GM18861 (cell line): ENCODE results near the gene ZNF584.
A peak's percentile ranks its signal among the peaks of the same experiment; 100 is the strongest.
"Not testable (repeated sequence)": the region's sequence is repeated elsewhere in the genome, so short reads cannot be mapped to it uniquely, and the experiment has no call there.

Experiments used
- ATAC-seq: cut with Tn5 transposase; IDR thresholded peaks from one replicate; pipeline ENCODE4 v1.9.1; 2021; ENCODE audit not compliant: unreplicated experiment

The ZNF584 gene

DNA sequence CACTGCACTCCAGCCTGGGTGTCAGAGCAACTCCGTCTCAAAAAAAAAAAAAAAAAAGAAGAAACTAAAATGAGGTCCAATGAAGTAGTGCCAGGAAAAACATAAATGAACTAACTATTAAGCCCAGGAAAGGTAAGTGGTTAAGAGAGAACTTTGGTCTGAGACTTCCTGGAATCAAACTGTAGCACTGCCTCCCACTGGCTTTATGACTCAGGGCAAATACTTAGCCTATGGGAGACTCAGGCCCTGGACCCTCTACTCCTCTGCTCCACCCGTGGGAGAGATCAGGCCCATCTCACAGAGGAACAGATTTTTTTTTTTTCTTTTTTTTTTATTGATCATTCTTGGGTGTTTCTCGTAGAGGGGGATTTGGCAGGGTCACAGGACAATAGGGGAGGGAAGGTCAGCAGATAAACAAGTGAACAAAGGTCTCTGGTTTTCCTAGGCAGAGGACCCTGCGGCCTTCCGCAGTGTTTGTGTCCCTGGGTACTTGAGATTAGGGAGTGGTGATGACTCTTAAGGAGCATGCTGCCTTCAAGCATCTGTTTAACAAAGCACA is 4.5 kb upstream of the ZNF584 start:
- not testable (repeated sequence) for ATAC-seq

DNA sequence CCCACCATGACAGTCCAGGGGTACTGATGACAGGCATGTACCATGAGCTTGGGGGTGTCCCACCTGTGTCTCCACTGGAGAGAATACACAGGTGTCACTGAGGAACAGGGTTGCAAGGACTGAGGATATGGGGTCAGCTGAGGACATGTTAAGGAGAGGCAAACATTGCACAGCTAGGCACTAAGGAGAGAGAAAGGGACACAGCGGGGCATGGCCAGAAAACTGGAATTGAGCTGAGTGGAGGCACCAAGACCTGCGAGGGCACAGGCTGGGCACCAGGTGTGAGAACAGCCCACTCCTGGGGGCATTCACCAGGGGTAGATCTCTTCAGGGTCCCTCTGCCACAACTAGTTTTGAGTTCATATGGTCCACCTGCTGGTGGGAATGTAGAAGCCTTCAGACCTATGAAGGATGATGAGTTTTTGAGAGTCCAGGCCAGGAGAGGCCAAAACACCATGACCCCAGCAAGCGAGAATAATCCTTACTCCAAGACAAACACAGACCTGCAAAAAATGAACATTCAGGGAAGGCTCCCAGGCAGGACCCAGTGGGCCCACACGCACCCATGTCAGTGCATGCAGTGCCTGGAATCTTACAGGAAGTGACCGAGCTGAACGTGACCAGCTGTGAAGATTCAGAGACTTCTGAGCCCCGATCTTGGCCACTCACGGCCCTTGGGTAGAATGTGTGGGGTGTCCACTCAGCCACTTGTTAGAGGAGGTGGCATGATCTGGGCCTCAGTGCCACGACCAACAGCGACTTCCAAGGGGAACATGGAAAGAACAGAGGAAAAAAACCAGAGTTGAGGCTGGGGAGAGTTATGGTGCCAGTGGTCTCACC is 1.4 kb upstream of the ZNF584 start:
- ATAC-seq: no peak

DNA sequence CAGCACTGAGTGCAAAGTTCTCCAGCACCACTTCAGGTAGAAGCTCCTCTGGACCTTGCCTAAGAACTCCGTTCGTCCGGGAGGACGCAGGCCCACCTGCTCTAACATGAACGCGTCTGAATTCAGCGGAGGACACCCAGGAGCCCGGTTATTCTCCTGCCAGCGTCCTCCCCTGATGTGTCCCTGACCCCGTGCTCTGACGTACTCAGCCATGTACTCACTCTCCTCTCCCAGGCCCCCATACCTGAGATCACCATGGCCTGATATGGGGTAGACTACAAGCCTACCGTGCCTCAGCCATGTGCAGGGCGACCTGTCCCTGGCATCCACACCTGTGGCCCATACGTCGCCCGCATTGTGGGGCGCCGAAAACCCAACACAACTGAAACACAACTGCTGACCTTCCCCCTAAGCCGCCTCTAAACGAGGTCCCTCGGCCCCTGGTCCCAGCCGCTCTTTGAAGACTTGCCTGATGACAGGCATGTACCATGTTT is 744 bp upstream of the ZNF584 start:
- ATAC-seq: no peak

DNA sequence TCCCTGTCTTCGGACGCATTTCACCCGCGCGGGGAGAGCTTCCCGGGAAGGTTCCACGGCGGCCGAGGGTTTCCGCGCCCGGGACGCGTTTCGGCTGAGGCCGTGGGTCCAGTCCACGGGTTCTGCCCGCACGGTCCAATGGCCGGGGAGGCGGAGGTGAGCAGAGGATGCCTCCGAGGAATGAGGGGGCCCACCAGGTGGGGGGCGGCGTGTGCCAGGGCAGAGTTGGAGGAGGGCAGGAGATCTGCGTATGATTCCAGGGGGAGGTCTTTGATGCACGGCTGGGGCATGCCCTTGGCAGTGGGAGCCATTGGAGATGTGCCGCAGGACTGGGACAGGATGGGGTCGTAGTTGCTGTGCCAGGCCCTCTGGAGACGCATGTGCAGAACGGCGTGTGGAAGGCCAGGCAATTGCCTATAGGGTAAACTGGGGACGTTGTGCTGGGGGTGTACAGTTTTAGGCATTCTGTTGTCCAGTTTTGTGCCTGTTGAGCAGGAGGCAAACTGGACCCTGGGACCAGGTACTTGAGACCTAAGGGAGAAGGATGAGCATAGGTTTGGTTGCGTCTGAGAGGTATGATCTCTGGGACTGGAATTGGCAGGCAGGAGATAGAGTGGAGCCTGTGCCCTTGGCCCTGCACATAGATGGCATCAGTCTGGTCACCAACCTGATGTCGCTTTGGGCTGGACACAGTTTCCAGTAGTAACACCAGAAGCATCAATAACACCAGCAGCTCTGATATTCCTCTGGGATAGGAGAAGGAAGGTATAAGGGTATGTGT is 751 bp downstream of the ZNF584 start:
- no peak for ATAC-seq

DNA sequence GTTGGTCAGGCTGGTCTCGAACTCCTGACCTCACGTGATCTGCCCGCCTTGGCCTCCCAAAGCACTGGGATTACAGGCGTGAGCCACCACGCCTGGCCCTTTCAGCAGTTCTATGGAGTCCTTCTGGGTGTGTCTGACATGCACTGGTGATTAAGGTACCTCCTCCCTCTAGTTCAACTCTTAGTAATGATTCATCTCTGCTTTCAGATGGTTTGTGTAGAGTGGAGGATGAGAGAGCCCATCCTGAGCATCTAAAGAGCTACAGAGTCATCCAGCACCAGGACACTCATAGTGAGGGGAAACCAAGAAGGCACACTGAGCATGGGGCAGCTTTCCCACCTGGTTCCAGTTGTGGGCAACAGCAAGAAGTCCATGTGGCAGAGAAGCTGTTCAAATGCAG is 8.2 kb downstream of the ZNF584 start:
- ATAC-seq: no peak

DNA sequence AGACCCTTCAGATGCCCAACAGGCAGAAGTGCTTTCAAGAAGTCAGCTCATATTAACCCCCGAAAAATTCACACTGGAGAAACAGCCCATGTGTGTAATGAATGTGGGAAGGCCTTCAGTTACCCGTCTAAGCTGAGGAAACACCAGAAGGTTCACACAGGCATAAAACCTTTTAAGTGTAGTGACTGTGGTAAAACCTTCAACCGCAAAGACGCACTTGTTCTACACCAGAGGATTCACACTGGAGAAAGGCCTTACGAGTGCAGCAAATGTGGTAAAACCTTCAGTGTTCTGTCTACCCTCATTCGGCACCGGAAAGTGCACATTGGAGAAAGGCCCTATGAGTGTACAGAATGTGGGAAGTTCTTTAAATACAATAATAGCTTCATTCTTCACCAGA is 8.6 kb downstream of the ZNF584 start:
- ATAC-seq: no peak

DNA sequence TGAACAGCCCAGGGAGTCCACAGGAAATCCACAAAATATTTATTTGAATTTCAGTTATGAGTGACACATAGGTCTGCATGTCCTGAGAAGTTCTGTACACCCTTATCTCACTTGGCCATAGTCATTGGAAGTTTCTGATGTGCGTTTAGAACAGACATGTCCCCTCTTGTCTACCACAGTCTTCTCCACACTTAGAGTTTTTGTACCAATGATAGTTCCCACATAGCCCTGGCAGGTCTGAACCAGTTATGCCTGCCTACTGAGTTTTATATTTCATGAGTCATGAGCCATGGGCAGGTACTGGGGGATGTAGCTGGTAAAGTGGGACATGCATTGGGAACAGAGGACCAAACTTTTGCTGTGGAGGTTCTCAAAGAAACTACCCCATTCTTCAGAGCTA is 20.2 kb downstream of the ZNF584 start:
- no peak for ATAC-seq

DNA sequence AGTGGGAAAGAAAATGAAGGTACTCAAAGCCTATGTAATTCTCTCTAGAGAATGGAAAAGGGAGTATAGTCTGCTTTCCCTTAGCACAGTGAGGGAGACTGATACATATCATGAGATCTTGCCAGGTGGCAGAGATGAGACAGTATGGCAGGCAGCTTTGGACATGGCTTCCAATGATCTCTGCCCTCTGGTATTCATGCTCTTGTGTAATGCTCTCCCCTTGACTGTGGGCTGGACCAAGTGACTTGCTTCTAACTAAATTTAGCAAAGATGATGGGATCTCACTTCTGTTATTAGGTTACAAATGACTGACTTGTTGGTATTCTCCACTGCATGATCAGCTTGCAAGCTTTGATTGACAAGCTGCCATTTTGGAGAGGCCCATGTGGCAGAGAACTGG is 21.3 kb downstream of the ZNF584 start:
- ATAC-seq: no peak

DNA sequence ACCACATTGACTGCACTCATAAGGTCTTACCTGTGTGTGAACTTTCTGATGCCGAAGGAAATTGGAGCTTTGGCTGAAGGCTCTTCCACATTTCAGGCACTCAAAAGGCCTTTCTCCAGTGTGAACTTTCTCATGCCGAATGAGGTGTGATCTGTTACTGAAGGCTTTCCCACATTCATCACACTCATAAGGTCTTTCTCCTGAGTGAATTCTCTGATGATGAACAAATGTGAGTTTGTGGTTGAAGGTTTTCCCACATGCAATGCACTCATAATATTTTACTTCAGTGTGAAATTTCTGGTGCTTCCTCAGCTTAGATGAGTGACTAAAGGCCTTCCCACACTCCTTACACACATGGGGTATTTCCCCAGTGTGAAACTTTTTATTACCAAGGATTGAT is 25.8 kb downstream of the ZNF584 start:
- no peak for ATAC-seq

DNA sequence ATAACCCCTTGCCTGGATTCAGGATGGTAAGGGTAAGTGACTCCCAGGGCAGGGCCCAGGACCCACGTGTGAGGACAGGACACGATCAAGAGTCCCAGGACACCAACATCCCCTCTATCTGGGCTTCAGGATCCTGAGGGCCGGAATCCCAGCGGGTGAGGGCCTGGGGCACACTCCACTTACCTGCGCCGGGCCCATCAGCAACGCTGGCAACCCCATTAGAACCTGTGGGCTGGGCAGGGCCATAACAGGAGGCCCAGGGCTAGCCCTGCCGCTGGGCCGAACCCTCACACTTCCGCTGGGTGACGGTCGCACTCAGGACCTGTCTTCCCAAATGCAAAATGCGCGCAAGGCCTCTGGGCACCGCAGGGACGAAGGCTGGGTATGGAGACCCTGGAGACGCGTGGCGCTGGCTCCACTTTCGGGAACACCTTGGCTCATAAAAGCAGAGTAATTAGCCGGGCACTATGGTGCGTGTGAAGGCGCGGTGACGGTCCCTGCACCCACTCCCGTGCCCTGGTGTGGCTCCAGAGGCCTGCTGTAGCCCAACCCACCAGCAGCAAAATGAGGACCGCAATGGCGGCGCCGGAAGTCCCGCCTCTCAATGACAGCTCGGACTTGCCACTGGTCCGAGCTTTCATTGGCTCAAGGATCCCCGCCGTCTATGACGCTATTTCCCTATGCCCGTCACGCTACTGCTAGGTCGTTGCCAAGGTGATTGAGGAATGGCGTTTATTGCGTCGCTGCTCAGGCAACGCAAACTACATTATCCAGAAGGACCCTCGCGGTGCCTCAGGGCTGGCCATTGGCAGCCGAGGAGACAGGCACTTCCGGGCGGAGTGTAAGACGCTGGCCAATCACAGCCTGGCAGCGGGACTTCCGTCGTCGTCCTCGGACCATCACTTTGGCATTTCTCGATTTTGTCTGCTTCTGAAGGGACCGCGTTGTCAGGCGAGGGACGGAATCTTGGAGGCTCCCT is 31.4 kb downstream of the ZNF584 start, which contains the start of gene ZNF132:
TSS of gene ZNF132 (minus strand) at position 578 of the 979 bp plus-strand sequence. CDS start at position 246, 332 bp downstream.
- peak; percentile 95 for ATAC-seq

DNA sequence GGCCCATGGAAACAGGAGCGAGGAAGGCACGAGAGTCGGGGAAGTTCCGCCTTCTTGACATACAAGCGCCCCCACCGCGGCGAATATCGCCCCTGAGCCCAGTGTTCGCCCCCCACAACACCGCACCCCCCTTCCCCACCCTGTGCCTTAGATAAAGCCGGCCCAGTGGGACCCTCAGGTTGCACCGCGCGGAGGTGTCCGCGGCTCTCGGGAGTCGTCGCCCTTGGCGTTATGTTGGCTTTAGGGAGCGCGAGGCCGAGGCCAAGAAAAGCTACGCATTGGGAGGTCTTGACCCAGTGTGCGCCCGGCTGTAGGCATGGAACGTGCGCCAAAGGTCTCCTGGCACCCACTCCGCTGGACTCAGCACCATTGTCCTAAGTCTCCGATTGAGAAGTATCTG is 32.1 kb downstream of the ZNF584 start:
- no peak for ATAC-seq

DNA sequence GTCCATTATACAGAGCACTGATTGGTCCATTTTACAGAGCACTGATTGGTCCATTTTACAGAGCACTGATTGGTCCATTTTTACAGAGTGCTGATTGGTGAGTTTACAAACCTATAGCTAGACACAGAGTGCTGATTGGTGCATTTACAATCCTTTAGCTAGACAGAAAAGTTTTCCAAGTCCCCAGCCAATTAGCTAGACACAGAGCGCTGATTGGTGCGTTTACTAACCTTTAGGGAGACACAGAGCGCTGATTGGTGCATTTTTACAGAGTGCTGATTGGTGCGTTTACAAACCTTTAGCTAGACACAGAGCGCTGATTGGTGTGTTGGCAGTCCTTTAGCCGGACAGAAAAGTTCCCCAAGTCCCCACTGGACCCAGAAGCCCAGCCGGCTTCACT is 34.5 kb downstream of the ZNF584 start:
- not testable (repeated sequence) for ATAC-seq

DNA sequence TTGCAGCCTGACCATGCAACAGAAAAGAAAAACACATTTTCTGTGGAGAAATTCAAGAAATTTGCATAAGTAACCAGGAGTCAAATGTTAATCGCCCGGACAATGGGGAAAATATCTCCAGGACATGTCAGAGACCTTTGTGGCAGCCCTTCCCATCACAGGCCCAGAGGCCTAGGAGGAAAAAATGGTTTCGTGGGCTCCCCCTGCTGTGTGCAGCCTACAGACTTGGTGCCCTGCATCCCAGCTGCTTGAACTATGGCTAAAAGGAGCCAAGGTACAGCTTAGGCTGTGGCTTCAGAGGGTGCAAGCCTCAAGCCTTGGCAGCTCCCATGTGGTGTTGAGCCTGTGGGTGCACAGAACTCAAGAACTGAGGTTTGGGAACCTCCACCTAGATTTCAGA is 40.4 kb downstream of the ZNF584 start:
- ATAC-seq: not testable (repeated sequence)

DNA sequence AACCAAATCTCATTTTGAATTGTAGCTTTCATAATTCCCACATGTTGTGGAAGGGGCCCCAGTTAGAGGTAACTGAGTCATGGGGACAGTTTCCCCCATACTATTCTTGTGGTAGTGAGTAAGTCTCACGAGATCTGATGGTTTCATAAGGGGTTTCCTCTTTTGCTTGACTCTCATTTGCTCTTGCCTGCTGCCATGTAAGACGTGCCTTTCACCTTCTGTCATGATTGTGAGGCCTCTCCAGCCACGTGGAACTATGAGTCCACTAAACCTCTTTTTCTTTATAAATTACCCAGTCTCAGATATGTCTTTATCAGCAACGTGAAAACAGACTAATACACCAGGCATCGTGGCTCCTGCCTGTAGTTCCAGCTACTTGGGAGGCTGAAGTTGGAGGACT is 41.5 kb downstream of the ZNF584 start:
- ATAC-seq: not testable (repeated sequence)

DNA sequence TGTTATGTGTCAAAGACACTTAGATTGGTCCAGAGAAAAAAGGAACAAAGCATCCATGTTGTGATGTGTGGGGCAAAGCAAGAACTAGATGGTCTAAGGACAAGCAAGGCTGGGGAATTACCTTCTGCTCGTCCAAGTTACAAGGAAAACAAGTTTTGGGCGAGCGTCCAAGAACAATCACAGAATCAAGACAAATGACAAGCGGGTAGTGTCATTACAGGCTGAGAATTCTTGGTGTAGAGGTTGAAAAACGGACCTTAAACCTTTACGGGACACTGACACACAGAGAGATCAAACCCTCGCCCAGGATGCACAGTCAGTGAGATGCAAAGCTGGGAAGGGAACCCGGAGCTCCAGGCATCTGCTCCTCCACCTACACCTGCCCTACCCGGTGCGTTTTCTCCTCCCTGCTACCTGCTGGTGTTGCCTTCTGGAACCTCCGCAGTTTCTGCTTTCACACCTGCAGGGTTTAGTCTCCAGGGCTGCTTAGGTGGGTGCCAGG is 42.5 kb downstream of the ZNF584 start:
- no peak for ATAC-seq

DNA sequence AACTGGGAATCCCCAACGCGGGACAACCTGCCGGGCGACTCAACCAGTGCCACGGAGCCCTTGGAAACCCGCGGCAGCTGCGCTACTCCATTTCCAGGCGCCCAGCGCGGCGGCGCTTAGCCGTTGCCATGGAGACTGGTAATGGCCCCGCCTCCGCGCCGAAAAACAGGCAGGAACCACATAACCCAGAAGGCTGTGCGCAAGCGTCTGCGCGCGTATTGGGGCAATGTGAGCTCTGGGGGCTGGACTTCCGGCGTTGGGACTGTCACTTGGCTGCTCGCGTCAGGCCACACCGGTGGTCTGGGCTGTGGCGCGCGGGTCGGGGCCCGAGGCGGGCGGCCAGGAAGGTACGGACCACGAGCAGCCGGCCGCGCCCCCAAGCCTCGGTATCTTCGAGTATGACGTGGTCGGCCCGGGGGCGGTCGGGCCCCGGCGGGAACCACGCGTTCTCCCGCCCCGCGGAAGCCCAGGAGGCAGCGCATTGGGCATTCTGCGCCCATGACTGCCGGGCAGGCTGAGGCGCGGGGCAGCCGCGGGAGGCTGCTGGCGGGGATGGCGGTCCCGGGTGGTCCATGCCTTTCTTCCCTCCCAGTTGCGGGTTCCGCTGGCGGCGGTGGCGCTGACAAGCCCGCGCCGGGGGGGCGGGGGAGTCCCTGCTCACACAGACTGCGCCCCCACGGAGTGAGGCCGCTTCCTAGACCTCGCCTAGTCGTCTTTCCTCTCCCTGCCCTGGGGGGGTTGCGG is 43.1 kb downstream of the ZNF584 start, which contains the start of gene ZNF324B:
TSS of gene ZNF324B (plus strand) at position 265 of the 744 bp plus-strand sequence. CDS start 2,080 bp downstream, outside the sequence.
- peak; percentile 88 for ATAC-seq

DNA sequence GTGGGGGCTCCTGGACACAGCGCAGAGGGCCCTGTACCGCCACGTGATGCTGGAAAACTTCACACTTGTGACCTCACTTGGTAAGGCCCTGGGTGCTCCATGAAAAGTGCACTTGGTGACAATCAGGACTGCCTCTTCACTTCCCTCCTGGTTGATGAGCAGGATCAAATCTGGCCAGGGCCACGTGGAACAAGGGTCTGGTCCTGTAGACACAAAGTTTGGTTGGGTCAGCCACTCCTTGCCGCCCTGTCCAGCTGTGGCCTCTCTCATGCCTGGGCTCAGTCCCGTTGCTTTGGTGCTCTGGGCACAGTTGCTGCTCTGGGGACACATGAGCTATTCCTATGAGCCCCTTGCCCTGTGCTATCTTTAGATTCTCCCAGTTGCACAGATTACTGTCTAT is 45.3 kb downstream of the ZNF584 start:
- no peak for ATAC-seq

DNA sequence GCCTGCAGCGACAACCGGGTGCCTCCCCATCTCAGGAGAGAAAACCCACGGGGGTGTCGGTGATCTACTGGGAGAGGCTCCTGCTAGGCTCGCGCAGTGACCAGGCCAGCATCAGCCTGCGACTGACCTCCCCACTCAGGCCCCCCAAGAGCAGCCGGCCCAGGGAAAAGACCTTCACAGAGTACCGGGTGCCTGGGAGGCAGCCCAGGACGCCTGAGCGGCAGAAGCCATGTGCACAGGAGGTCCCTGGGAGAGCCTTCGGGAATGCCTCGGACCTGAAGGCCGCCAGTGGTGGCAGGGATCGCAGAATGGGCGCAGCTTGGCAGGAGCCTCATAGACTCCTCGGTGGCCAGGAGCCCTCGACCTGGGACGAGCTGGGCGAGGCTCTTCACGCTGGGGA is 46.9 kb downstream of the ZNF584 start:
- ATAC-seq: no peak

DNA sequence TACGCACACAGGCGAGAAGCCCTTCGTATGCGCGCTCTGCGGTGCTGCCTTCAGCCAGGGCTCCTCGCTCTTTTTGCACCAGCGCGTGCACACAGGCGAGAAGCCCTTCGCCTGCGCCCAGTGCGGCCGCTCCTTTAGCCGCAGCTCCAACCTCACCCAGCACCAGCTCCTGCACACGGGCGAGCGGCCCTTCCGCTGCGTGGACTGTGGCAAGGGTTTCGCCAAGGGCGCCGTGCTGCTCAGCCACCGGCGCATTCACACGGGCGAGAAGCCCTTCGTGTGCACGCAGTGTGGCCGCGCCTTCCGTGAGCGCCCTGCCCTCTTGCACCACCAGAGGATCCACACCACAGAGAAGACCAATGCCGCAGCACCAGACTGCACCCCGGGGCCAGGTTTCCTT is 47.7 kb downstream of the ZNF584 start:
- ATAC-seq: no peak
